Natural killer cell (primary cell): ENCODE results near the gene KIF3B. TPM values are rescaled to one million over a fixed set of nuclear protein-coding genes. Genes with fewer than 3 reads are reported as not detected.

Experiments
- ATAC-seq, 3 donors: fragments of 150-1000 bp in 2 of 3; fragments of 200-7000 bp in 1 of 3; cut with Tn5 transposase; 1 replicate in 1 of 3; 2 replicates in 2 of 3; pipeline ENCODE4 v1.10.0; 2021; ENCODE audit warnings: mild to moderate bottlenecking in 2 of 3, moderate library complexity in 2 of 3
- DNase-seq, 2 donors: peaks; one replicate each; pipeline versions ENCODE4 v3.0.0 to v3.0.0-alpha.2; 2013 to 2021; ENCODE audit warnings: mixed read lengths in 1 of 2
- H3K27ac ChIP-seq: one replicate; pipeline ENCODE4 v1.5.1; 2013; ENCODE audit warnings: mild to moderate bottlenecking, low read length
- H3K27me3 ChIP-seq: one replicate; pipeline ENCODE4 v1.6.1; 2013; ENCODE audit warnings: low read length; ENCODE audit not compliant: control insufficient read depth, insufficient read depth
- H3K36me3 ChIP-seq: one replicate; pipeline ENCODE4 v1.6.1; 2013; ENCODE audit warnings: low read length; ENCODE audit not compliant: control insufficient read depth, insufficient read depth
- H3K4me1 ChIP-seq: one replicate; pipeline ENCODE4 v1.6.1; 2013; ENCODE audit warnings: low read length; ENCODE audit not compliant: control insufficient read depth, insufficient read depth
- H3K4me3 ChIP-seq: one replicate; pipeline ENCODE4 v1.5.1; 2013; ENCODE audit warnings: low read length
- H3K9me3 ChIP-seq: one replicate; pipeline ENCODE4 v1.6.1; 2013; ENCODE audit warnings: low read length; ENCODE audit not compliant: control insufficient read depth, insufficient read depth
- H3K27ac Mint-ChIP-seq, 2 donors: one replicate each; pipeline ENCODE4 v1.8.0; 2022; ENCODE audit warnings: mild to moderate bottlenecking in 2 of 2, mixed read lengths in 2 of 2, moderate library complexity in 1 of 2
- H3K27me3 Mint-ChIP-seq, 2 donors: one replicate each; pipeline ENCODE4 v1.8.0; 2022; ENCODE audit warnings: low read depth in 2 of 2, mixed read lengths in 2 of 2
- H3K36me3 Mint-ChIP-seq: one replicate; pipeline ENCODE4 v1.8.0; 2022; ENCODE audit warnings: mixed read lengths
- H3K4me1 Mint-ChIP-seq, 2 donors: one replicate each; pipeline ENCODE4 v1.8.0; 2022; ENCODE audit warnings: mixed read lengths in 2 of 2
- H3K4me3 Mint-ChIP-seq: one replicate; pipeline ENCODE4 v1.8.0; 2022; ENCODE audit warnings: mild to moderate bottlenecking, moderate library complexity, mixed read lengths
- H3K9me3 Mint-ChIP-seq, 2 donors: one replicate each; pipeline ENCODE4 v1.8.0; 2022; ENCODE audit warnings: mixed read lengths in 2 of 2
- CTCF ChIP-seq: fragments of 200-600 bp; IDR thresholded peaks from one replicate; pipeline ENCODE4 v1.8.0; 2022; ENCODE audit warnings: antibody characterized with exemption
- WGBS: methylation state at CpG from one replicate; pipeline ENCODE4 v1.1.7; 2013; ENCODE audit warnings: missing lambda C conversion rate; ENCODE audit not compliant: insufficient coverage; 5-methylcytosine and 5-hydroxymethylcytosine counted together
- intact Hi-C: fragments of 100-400 bp; cut with micrococcal nuclease; formaldehyde crosslinking; loops from one replicate; pipeline ENCODE4 v1.14.2; 2022
- total RNA-seq, 4 donors: library from RNA; stranded (reverse); fragments of 120-200 nt in 1 of 4; gene quantifications; one replicate each; pipeline versions ENCODE4 v1.2.3 to v1.2.4, GENCODE V29; 2013 to 2022

The KIF3B gene
- total RNA-seq, 3 donors from 2014 or later (not counting 1 experiment from before 2014, with no cell fraction given): 10.2 to 14.3 (median 13.2) TPM

DNA sequence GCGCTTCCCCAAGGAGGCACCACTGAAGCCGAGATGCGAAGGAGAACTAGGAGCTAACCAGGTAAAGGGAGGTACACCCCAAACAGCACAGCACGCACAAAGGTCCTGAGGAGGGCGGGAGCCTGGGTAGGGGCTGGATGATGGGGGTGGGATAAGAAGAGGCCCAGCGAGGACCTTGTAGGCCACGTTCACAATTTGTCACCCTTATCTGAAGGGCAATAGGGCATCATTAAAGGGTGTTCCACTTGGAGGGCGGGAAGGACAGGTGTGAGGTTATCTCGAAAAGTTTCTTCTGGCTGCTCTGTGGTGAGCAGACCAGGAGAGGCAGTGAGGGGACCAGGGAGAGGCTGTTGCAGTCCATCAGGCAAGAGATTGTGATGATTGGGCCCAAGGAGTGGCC is 44.2 kb upstream of the KIF3B start:
- ATAC-seq (no peak), DNase-seq (no peak)
- Mint-ChIP-seq H3K27ac (peak overlapping the region in 1 of 2 donors; percentile 66), H3K36me3 (peaks cover 11% of the 10 kb centered on the region), H3K4me3 (no peak overlapping the region), H3K4me1 (peaks cover 12 to 17% of the 10 kb centered on the region in 2 donors), H3K27me3 (no peaks in the 10 kb centered on the region), H3K9me3 (no peaks in the 10 kb centered on the region)
- 98% methylated on average over 9 of the region's 9 CpGs for WGBS
- intact Hi-C loops: no loop called here
- TF ChIP-seq CTCF: no peak
- H3K9me3 ChIP-seq: no peaks in the 10 kb centered on the region
- no peaks in the 10 kb centered on the region for H3K27me3 ChIP-seq
- H3K4me3 ChIP-seq: no peak overlapping the region
- peaks cover 49% of the 10 kb centered on the region for H3K36me3 ChIP-seq
- H3K4me1 ChIP-seq: peaks cover 10% of the 10 kb centered on the region
- H3K27ac ChIP-seq: no peak overlapping the region

DNA sequence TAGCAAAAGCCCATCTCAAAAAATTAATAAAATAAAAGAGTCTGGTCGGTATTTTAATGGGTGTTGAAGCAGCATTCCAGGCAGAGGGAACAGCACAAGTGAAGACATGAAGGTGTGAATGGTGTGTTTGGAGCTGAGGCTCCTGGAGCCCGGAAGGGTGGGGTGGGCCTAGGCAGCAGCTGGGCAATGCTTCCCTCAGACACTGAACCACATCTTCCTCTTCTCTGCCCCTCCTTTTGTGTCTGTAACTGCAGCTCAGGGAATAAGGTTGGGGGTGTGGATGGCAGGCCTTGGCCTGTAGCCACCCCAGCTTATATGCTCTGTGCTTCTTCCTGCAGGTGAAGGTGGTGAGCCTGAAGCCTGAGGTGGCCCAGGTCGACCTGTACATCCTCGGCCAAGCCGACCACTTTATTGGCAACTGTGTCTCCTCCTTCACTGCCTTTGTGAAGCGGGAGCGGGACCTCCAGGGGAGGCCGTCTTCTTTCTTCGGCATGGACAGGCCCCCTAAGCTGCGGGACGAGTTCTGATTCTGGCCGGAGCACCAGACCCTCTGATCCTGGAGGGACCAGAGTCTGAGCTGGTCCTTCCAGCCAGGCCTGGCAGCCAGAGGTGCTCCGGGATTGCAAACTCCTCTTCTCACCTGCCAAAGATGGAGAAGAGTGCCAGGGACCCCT is 43.2 kb upstream of the KIF3B start:
- intact Hi-C loops: no loop called here
- no peaks in the 10 kb centered on the region for H3K27me3 Mint-ChIP-seq
- H3K27ac Mint-ChIP-seq: no peak overlapping the region
- no peaks in the 10 kb centered on the region for H3K27me3 ChIP-seq
- no peak overlapping the region for H3K27ac ChIP-seq
- no peak for TF ChIP-seq CTCF
- no peak overlapping the region for H3K4me3 ChIP-seq
- peaks cover 11% of the 10 kb centered on the region for H3K36me3 Mint-ChIP-seq
- DNase-seq: no peak
- WGBS: 94% methylated on average over 13 of the region's 13 CpGs
- H3K9me3 Mint-ChIP-seq: no peaks in the 10 kb centered on the region
- peaks cover 12 to 17% of the 10 kb centered on the region in 2 donors for H3K4me1 Mint-ChIP-seq
- ATAC-seq: peak in 1 of 3 donors; percentile 42
- H3K4me3 Mint-ChIP-seq: no peak overlapping the region
- H3K36me3 ChIP-seq: peaks cover 46% of the 10 kb centered on the region
- H3K9me3 ChIP-seq: no peaks in the 10 kb centered on the region
- peaks cover 10% of the 10 kb centered on the region for H3K4me1 ChIP-seq

DNA sequence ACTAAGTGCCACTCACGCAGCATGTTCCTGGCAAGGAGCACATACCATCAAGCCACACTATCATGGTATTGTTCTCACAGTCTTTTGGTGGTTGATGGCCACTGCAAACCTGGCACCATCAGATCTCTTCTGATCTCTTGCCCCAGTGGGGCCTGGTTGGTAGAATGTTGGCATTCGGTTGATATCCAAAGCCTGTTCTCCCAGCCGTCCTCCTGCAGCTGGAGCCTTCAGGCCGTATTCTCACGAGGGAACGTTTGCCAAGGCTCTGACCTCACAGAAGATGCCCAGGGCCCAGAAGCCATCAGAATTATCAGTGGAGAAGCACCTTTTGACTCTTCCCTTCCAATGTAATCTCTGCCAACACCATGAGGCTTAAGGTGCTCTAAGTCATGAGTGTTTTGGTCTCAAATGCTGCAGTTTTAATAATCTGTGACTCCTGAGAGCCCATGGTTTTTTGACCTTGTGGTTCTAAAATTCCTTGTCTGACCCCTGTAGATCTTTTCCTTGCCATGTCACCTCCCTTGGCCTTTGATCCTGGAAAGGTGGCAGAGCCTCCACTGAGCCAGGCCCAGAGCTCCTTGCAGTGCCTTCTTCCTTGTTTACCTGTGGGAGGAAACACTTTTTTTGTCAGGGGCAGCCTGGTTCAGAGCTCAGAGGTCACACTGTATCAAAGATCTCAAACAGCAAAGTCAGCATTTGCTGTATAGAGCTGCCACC is 42.0 kb upstream of the KIF3B start:
- H3K4me1 ChIP-seq: peaks cover 10% of the 10 kb centered on the region
- TF ChIP-seq CTCF: no peak
- ATAC-seq (no peak), DNase-seq (no peak)
- H3K4me3 ChIP-seq: no peak overlapping the region
- no peaks in the 10 kb centered on the region for H3K9me3 ChIP-seq
- H3K9me3 Mint-ChIP-seq: no peaks in the 10 kb centered on the region
- H3K36me3 ChIP-seq: peaks cover 42% of the 10 kb centered on the region
- H3K27ac Mint-ChIP-seq: no peak overlapping the region
- no peaks in the 10 kb centered on the region for H3K27me3 Mint-ChIP-seq
- no peak overlapping the region for H3K27ac ChIP-seq
- H3K36me3 Mint-ChIP-seq: peaks cover 11% of the 10 kb centered on the region
- WGBS: 100% methylated on average over 6 of the region's 6 CpGs
- no peak overlapping the region for H3K4me3 Mint-ChIP-seq
- intact Hi-C loops: no loop called here
- no peaks in the 10 kb centered on the region for H3K27me3 ChIP-seq
- peaks cover 12 to 17% of the 10 kb centered on the region in 2 donors for H3K4me1 Mint-ChIP-seq
